ENCODE data around the gene RNF40.

Gene RNF40

GRCh38 chr16:30740364-30741251 lies 21.5 kb upstream of the RNF40 start:
- DNase-seq, result no peak

- no peak for DNase-seq
Observed at GRCh38 chr16:30741461-30741914, 20.6 kb upstream of the RNF40 start.

- DNase-seq, result no peak
Observed at GRCh38 chr16:30743716-30744115, 18.4 kb upstream of the RNF40 start.

GRCh38 chr16:30744183-30744582 lies 17.9 kb upstream of the RNF40 start:
- no peak for DNase-seq

- no peak for DNase-seq
Observed at GRCh38 chr16:30745082-30745481, 17.0 kb upstream of the RNF40 start.

GRCh38 chr16:30746638-30747175 lies 15.4 kb upstream of the RNF40 start:
- DNase-seq, result no peak

GRCh38 chr16:30747331-30747730 lies 14.8 kb upstream of the RNF40 start:
- no peak for DNase-seq

GRCh38 chr16:30747799-30748633 lies 14.1 kb upstream of the RNF40 start, which contains the start of gene PHKG2:
Gene PHKG2, plus strand, starts transcription at chr16:30748425. Its CDS starts 396 bp downstream, at chr16:30748821.
- DNase-seq, result peak; percentile 87 to 95 (median 90)

GRCh38 chr16:30748634-30749445 lies 13.3 kb upstream of the RNF40 start:
- peak in 1 of 6 experiments; percentile 42 for DNase-seq

- DNase-seq, result no peak
Observed at GRCh38 chr16:30750201-30750600, 11.9 kb upstream of the RNF40 start.

- DNase-seq, result no peak
Observed at GRCh38 chr16:30750876-30751465, 11.2 kb upstream of the RNF40 start.

GRCh38 chr16:30753596-30753995 lies 8.5 kb upstream of the RNF40 start:
- no peak for DNase-seq

GRCh38 chr16:30755955-30756780 lies 6.0 kb upstream of the RNF40 start:
- DNase-seq, result no peak

- DNase-seq, result no peak
Observed at GRCh38 chr16:30756781-30757100, 5.4 kb upstream of the RNF40 start.

GRCh38 chr16:30757316-30757715 lies 4.8 kb upstream of the RNF40 start:
- DNase-seq, result no peak

- no peak for DNase-seq
Observed at GRCh38 chr16:30758988-30759491, 3.1 kb upstream of the RNF40 start.

- no peak for DNase-seq
Observed at GRCh38 chr16:30760001-30760559, 2.0 kb upstream of the RNF40 start.

GRCh38 chr16:30760577-30761426 lies 1.3 kb upstream of the RNF40 start:
- no peak for DNase-seq

GRCh38 chr16:30761427-30761927 lies 645 bp upstream of the RNF40 start:
- DNase-seq, result peak in 2 of 6 experiments; percentile 31
